Measurements from ENCODE around the gene RAB5A.

- TF ChIP-seq NFIC (IDR thresholded peaks at IDR 0.05; ENCODE audit: low read depth, low read length) (no peak), TAF1 (IDR thresholded peaks at IDR 0.05; ENCODE audit: borderline replicate concordance, low read depth, low read length) (no peak), ZNF24 (IDR thresholded peaks at IDR 0.05) (no peak), TARDBP (IDR thresholded peaks at IDR 0.05; ENCODE audit: borderline replicate concordance) (no peak), POLR2A (IDR thresholded peaks at IDR 0.05; ENCODE audit: low read depth, low read length) (no peak), ZNF274 (IDR thresholded peaks at IDR 0.05; ENCODE audit: insufficient read depth, insufficient read length) (no peak), ZSCAN29 (IDR thresholded peaks at IDR 0.05) (no peak), MAX (IDR thresholded peaks at IDR 0.05; ENCODE audit: low read depth, low read length) (no peak), RFX5 (IDR thresholded peaks at IDR 0.05; ENCODE audit: low read depth, low read length) (no peak), ZNF217 (IDR thresholded peaks at IDR 0.05) (no peak), POLR2AphosphoS5 (IDR thresholded peaks at IDR 0.05; ENCODE audit: low read length) (no peak)
Measured at GRCh38 chr3:20028905-20029331, 82.0 kb downstream of the RAB5A start.
